NB4 (cell line): ENCODE data around the gene ITM2A.

Experiments used
- CTCF ChIP-seq: IDR thresholded peaks from one replicate; pipeline ENCODE4 v1.5.1; 2012; ENCODE audit warnings: low read depth, low read length
- POLR2A ChIP-seq: IDR thresholded peaks from 2 replicates; pipeline ENCODE4 v1.6.1; 2011; ENCODE audit warnings: mild to moderate bottlenecking; ENCODE audit not compliant: insufficient read length; ENCODE audit errors: extremely low read depth

GRCh38 chrX:79366873-79367749 lies at the start of gene ITM2A:
- TF ChIP-seq CTCF (no peak), POLR2A (no peak)
